MM.1S (cell line): Measurements from ENCODE around the gene PDK1.

Experiments used
- EZH2 ChIP-seq: fragments of 300-600 bp; sonication (generic); optimal IDR thresholded peaks from 2 replicates; pipeline ENCODE3; 2017; ENCODE audit warnings: low read depth, mild to moderate bottlenecking, antibody characterized with exemption, low read length, mixed read lengths
- TF ChIP-seq, protein P1 (sequence below): fragments of 300-600 bp; sonication (generic); IDR thresholded peaks from 2 replicates; pipeline ENCODE4 v1.5.1; 2016; ENCODE audit warnings: antibody characterized with exemption, low read length, mixed read lengths

DNA sequence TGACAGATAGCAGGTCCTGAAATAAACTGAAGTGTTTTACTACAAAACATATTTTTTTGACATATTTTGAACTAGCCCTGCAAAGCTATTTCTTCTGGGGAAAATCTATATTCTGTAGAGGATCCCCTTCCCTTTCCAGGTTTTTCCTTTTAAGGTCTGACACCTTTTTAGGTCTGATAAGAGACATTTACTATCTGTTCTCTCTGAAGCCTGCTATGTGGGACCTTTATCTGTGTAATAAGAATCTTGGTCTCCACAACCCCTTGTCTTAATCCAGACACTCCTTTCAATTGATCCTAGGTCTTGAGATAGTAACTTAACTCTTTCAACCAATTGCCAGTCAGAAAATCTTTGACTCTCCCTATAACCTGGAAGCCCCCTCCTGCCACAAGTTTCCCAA is 5.5 kb upstream of the PDK1 start:
- TF ChIP-seq, protein P1, sequence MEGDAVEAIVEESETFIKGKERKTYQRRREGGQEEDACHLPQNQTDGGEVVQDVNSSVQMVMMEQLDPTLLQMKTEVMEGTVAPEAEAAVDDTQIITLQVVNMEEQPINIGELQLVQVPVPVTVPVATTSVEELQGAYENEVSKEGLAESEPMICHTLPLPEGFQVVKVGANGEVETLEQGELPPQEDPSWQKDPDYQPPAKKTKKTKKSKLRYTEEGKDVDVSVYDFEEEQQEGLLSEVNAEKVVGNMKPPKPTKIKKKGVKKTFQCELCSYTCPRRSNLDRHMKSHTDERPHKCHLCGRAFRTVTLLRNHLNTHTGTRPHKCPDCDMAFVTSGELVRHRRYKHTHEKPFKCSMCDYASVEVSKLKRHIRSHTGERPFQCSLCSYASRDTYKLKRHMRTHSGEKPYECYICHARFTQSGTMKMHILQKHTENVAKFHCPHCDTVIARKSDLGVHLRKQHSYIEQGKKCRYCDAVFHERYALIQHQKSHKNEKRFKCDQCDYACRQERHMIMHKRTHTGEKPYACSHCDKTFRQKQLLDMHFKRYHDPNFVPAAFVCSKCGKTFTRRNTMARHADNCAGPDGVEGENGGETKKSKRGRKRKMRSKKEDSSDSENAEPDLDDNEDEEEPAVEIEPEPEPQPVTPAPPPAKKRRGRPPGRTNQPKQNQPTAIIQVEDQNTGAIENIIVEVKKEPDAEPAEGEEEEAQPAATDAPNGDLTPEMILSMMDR = no peak
- no peak for TF ChIP-seq EZH2
